Lower leg skin (tissue), 3 donors: ENCODE measurements around the gene MRPL32.

Experiments used
- POLR2A ChIP-seq, 2 donors: fragments of 450-650 bp; IDR thresholded peaks; one replicate each; pipeline ENCODE4 v1.6.1; 2016 to 2017; ENCODE audit warnings: antibody characterized with exemption in 2 of 2, mild to moderate bottlenecking in 1 of 2, moderate library complexity in 1 of 2
- TF ChIP-seq, protein P1 (sequence below), 3 donors: fragments of 450-650 bp; IDR thresholded peaks; one replicate each; pipeline ENCODE4 v1.5.1; 2016; ENCODE audit warnings: antibody characterized with exemption in 3 of 3, mild to moderate bottlenecking in 3 of 3, moderate library complexity in 2 of 3

DNA sequence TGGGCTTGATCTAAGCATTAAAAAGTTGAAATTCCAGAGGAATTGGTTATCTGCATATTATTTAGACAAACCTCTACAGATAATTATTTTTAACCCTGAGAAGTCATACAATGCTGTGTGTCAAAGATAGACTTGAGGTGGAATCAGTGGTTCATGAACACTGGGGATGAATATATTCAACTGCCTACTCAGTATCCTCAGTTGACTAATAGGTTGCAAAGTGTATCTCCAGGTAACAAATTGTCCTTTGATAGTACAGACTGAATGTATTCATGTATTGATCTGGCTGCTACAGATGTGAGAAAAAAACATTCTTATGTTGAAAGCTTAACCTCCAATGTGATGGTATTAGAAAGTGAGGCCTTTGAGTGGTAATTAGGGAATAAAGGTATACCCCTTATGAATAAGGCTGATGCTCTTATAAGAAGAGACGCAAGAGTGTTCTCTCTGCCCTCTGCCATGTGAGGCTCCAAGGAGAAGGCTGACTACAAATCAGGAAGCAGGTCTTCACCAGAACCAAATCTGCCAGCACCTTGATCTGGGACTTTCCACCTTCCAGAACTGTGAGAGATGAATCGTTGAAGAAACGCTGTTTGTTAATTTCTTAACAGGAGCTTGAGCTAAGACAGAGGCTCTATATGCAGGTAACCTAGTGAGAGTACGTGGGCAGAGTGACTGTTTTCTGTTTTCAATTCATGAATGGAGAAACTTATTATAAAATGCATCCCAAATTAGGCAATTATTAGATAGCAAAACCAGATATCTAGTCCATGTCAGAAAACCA, 7.5 kb downstream of the MRPL32 start:
- TF ChIP-seq, protein P1, sequence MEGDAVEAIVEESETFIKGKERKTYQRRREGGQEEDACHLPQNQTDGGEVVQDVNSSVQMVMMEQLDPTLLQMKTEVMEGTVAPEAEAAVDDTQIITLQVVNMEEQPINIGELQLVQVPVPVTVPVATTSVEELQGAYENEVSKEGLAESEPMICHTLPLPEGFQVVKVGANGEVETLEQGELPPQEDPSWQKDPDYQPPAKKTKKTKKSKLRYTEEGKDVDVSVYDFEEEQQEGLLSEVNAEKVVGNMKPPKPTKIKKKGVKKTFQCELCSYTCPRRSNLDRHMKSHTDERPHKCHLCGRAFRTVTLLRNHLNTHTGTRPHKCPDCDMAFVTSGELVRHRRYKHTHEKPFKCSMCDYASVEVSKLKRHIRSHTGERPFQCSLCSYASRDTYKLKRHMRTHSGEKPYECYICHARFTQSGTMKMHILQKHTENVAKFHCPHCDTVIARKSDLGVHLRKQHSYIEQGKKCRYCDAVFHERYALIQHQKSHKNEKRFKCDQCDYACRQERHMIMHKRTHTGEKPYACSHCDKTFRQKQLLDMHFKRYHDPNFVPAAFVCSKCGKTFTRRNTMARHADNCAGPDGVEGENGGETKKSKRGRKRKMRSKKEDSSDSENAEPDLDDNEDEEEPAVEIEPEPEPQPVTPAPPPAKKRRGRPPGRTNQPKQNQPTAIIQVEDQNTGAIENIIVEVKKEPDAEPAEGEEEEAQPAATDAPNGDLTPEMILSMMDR (IDR thresholded peaks at IDR 0.05), result no peak
- TF ChIP-seq POLR2A (IDR thresholded peaks at IDR 0.05), result no peak
